ENCODE measurements around the gene LRRC3C.

Gene LRRC3C

GRCh38 chr17:39980351-39981206 is 53.0 kb downstream of the LRRC3C start, which contains the start of gene PSMD3:
Gene PSMD3, plus strand, starts transcription at chr17:39980807. Its CDS starts 164 bp downstream, at chr17:39980971.
- DNase-seq = peak; percentile 96

DNA sequence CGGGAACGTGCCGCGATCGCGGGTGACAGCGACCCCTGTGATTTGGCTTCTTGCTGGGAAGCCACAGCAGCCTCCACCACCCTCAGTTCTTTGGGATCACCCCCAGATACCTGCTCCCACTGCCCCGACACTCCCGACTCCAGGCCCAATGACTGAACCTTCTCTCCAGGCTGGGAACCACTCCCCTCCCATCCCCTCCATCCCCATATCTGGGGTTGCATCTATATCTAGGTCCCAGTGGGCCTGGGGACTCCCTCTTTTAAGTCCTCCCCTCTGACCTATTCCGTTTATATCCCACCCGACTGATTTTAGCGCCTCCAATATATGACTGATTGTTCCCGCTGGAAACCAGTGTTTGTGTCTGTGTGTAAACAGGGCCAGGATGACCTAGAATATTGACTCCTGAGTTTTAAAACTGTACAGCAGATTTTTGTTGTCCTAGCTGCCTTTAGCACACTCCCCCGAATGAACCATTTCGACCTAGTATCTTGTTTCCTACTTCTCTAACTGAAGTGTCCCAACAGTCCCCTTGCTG is 53.7 kb downstream of the LRRC3C start:
- no peak for DNase-seq

GRCh38 chr17:39981766-39982375 is 54.3 kb downstream of the LRRC3C start:
- DNase-seq = no peak

DNA sequence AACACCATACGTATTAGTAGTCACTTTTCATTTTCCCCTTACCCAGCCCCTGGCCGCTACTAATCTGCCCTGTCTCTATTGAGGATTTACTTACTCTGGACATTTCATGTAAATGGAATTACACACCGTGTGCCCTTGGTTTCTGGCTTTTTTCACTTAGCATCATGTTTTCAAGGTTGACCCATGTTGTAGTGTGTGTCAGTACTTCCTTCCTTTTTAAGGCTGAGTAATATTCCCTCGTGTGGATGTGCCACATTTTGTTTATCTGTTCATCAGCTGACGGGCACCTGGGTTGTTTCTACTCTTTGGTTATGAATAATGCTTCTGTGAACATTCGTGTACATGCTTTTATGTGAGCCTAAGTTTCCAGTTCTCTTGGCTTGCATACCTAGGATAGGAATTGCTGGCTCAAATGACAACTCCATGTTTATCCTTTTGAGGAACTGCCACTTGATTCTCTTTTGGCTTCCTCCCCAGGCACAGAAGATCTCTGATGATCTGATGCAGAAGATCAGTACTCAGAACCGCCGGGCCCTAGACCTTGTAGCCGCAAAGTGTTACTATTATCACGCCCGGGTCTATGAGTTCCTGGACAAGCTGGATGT is 60.8 kb downstream of the LRRC3C start:
- DNase-seq = no peak

DNA sequence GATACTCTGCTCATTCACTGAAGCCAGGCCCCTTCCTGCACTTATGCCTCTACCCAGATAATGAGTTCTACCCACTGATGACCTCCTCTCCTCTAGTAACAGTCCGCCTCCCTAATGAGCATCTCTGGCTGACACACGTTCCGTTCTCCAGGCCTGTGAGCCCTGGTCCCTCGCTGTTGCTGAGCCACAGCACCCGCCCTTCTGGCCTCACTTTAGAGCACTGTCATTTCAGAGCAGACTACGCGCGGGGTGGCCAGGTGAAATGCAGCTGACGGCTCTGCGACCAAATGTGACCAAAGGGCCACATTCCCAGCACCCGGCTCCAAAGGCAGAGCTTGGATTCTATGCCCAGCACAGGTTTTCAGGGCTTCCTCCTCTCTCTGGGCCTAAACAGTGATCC is 66.9 kb downstream of the LRRC3C start:
- no peak for DNase-seq

All from NCI-H2029 (cell line).